Mucosa of rectum (tissue), 2 donors: ENCODE measurements around the gene RBM26.

ENCODE experiments used
- H3K27ac ChIP-seq, 2 donors: one replicate each; pipeline ENCODE4 v1.7.0; 2013; ENCODE audit warnings: inconsistent platforms in 2 of 2, low read depth in 2 of 2, low read length in 2 of 2
- H3K27me3 ChIP-seq, 2 donors: one replicate each; pipeline ENCODE4 v1.7.0; 2013; ENCODE audit warnings: low read length in 2 of 2; ENCODE audit not compliant: control insufficient read depth in 2 of 2, insufficient read depth in 2 of 2
- H3K36me3 ChIP-seq, 2 donors: one replicate each; pipeline ENCODE4 v1.7.0; 2013; ENCODE audit warnings: low read length in 2 of 2; ENCODE audit not compliant: control insufficient read depth in 2 of 2, insufficient read depth in 2 of 2
- H3K4me1 ChIP-seq, 2 donors: one replicate each; pipeline ENCODE4 v1.7.0; 2013; ENCODE audit warnings: low read length in 2 of 2, mild to moderate bottlenecking in 1 of 2; ENCODE audit not compliant: control insufficient read depth in 2 of 2, insufficient read depth in 2 of 2
- H3K4me3 ChIP-seq, 2 donors: one replicate each; pipeline ENCODE4 v1.7.0; 2013; ENCODE audit warnings: low read length in 2 of 2
- H3K9ac ChIP-seq, 2 donors: one replicate each; pipeline ENCODE4 v1.7.0; 2013; ENCODE audit warnings: low read length in 2 of 2, low read depth in 1 of 2, mild to moderate bottlenecking in 1 of 2
- H3K9me3 ChIP-seq, 2 donors: one replicate each; pipeline ENCODE4 v1.7.0; 2013; ENCODE audit warnings: low read length in 2 of 2; ENCODE audit not compliant: control insufficient read depth in 2 of 2
- donor health status: healthy.
- donor health status: Normal muscosa, but diverticular disease.

The RBM26 gene

GRCh38 chr13:79404985-79405384 is 1.1 kb downstream of the RBM26 start:
- Histone ChIP-seq H3K9me3 (no peaks in the 10 kb centered on the region), H3K4me1 (peaks cover 38 to 45% of the 10 kb centered on the region in 2 donors), H3K27ac (no peak overlapping the region), H3K9ac (peak overlapping the region; percentile 93 to 94), H3K36me3 (peaks cover 0 to 5% of the 10 kb centered on the region in 2 donors), H3K27me3 (no peaks in the 10 kb centered on the region), H3K4me3 (peak overlapping the region; percentile 95 to 97)

- Histone ChIP-seq H3K27me3 (no peaks in the 10 kb centered on the region), H3K4me3 (peak overlapping the region; percentile 95 to 97), H3K27ac (no peak overlapping the region), H3K36me3 (peaks cover 0 to 5% of the 10 kb centered on the region in 2 donors), H3K9ac (peak overlapping the region; percentile 1 to 9), H3K9me3 (no peaks in the 10 kb centered on the region), H3K4me1 (peaks cover 37 to 39% of the 10 kb centered on the region in 2 donors)
Measured at GRCh38 chr13:79404361-79404760, 1.7 kb downstream of the RBM26 start.

GRCh38 chr13:79403113-79403512 is 2.9 kb downstream of the RBM26 start:
- no peak overlapping the region for H3K27ac ChIP-seq
- peaks cover 31 to 35% of the 10 kb centered on the region in 2 donors for H3K4me1 ChIP-seq
- H3K9me3 ChIP-seq: no peaks in the 10 kb centered on the region
- no peak overlapping the region for H3K9ac ChIP-seq
- H3K36me3 ChIP-seq: peaks cover 0 to 5% of the 10 kb centered on the region in 2 donors
- H3K4me3 ChIP-seq: peak overlapping the region in 1 of 2 donors; percentile 95
- H3K27me3 ChIP-seq: no peaks in the 10 kb centered on the region

- no peak overlapping the region for H3K9ac ChIP-seq
- H3K4me3 ChIP-seq: no peak overlapping the region
- no peak overlapping the region for H3K27ac ChIP-seq
- H3K4me1 ChIP-seq: peaks cover 31 to 35% of the 10 kb centered on the region in 2 donors
- H3K9me3 ChIP-seq: no peaks in the 10 kb centered on the region
- peaks cover 0 to 5% of the 10 kb centered on the region in 2 donors for H3K36me3 ChIP-seq
- no peaks in the 10 kb centered on the region for H3K27me3 ChIP-seq
Measured at GRCh38 chr13:79402679-79403078, 3.4 kb downstream of the RBM26 start.

- Histone ChIP-seq H3K27ac (no peak overlapping the region), H3K4me1 (peaks cover 30% of the 10 kb centered on the region in 2 donors)
Measured at GRCh38 chr13:79402074-79402635, 3.9 kb downstream of the RBM26 start.

GRCh38 chr13:79401259-79402070 is 4.6 kb downstream of the RBM26 start:
- Histone ChIP-seq H3K27me3 (no peaks in the 10 kb centered on the region), H3K36me3 (peaks cover 4 to 5% of the 10 kb centered on the region in 2 donors), H3K9ac (peak overlapping the region in 1 of 2 donors; percentile 2), H3K27ac (no peak overlapping the region), H3K4me1 (peaks cover 27% of the 10 kb centered on the region in 2 donors), H3K9me3 (no peaks in the 10 kb centered on the region), H3K4me3 (no peak overlapping the region)

More at GRCh38 chr13:79402074-79402635, 3.9 kb downstream of the RBM26 start:
- H3K36me3 ChIP-seq: peaks cover 0 to 5% of the 10 kb centered on the region in 2 donors
- H3K4me3 ChIP-seq: no peak overlapping the region
- no peaks in the 10 kb centered on the region for H3K27me3 ChIP-seq
- no peaks in the 10 kb centered on the region for H3K9me3 ChIP-seq
- H3K9ac ChIP-seq: no peak overlapping the region

- Histone ChIP-seq H3K27me3 (no peaks in the 10 kb centered on the region), H3K36me3 (peaks cover 5% of the 10 kb centered on the region in 2 donors), H3K4me1 (peaks cover 15 to 18% of the 10 kb centered on the region in 2 donors), H3K4me3 (no peak overlapping the region), H3K27ac (no peak overlapping the region), H3K9ac (no peak overlapping the region), H3K9me3 (no peaks in the 10 kb centered on the region)
Measured at GRCh38 chr13:79398915-79399314, 7.1 kb downstream of the RBM26 start.

- Histone ChIP-seq H3K36me3 (peaks cover 5% of the 10 kb centered on the region in 2 donors), H3K4me1 (peaks cover 12 to 15% of the 10 kb centered on the region in 2 donors), H3K9me3 (no peaks in the 10 kb centered on the region), H3K27ac (no peak overlapping the region), H3K9ac (no peak overlapping the region), H3K4me3 (no peak overlapping the region), H3K27me3 (no peaks in the 10 kb centered on the region)
Measured at GRCh38 chr13:79398127-79398526, 7.9 kb downstream of the RBM26 start.

GRCh38 chr13:79395881-79396280 is 10.2 kb downstream of the RBM26 start:
- H3K9me3 ChIP-seq: no peaks in the 10 kb centered on the region
- no peak overlapping the region for H3K9ac ChIP-seq
- H3K4me1 ChIP-seq: peaks cover 5 to 7% of the 10 kb centered on the region in 2 donors
- peaks cover 5% of the 10 kb centered on the region in 2 donors for H3K36me3 ChIP-seq
- H3K27ac ChIP-seq: no peak overlapping the region
- H3K4me3 ChIP-seq: no peak overlapping the region
- H3K27me3 ChIP-seq: no peaks in the 10 kb centered on the region

- no peaks in the 10 kb centered on the region for H3K27me3 ChIP-seq
- H3K4me3 ChIP-seq: peak overlapping the region in 1 of 2 donors; percentile 49
- H3K27ac ChIP-seq: peak overlapping the region in 1 of 2 donors; percentile 17
- H3K9ac ChIP-seq: no peak overlapping the region
- H3K36me3 ChIP-seq: peaks cover 0 to 5% of the 10 kb centered on the region in 2 donors
- H3K9me3 ChIP-seq: no peaks in the 10 kb centered on the region
- H3K4me1 ChIP-seq: peaks cover 5 to 7% of the 10 kb centered on the region in 2 donors
Measured at GRCh38 chr13:79393564-79394249, 12.3 kb downstream of the RBM26 start.
